T-helper 1 cell treated with Interleukin-12 subunit alpha and Interleukin-12 subunit beta and Interleukin-4 antibody, amounts not matched to agents 30 μg/mL and 1 μg/mL, for 36 hours (primary cell): ENCODE data around the gene PLD6.
A peak's percentile ranks its signal among the peaks of the same experiment; 100 is the strongest.
"Not testable (repeated sequence)": the region's sequence is repeated elsewhere in the genome, so short reads cannot be mapped to it uniquely, and the experiment has no call there.

Experiments used
- H3K27ac Mint-ChIP-seq: one replicate; pipeline ENCODE4 v1.8.0; 2021; ENCODE audit warnings: mild to moderate bottlenecking, mixed read lengths
- H3K27me3 Mint-ChIP-seq: one replicate; pipeline ENCODE4 v1.8.0; 2021; ENCODE audit warnings: low read depth, mixed read lengths
- H3K36me3 Mint-ChIP-seq: one replicate; pipeline ENCODE4 v1.8.0; 2021; ENCODE audit warnings: low read depth, mixed read lengths
- H3K4me1 Mint-ChIP-seq: one replicate; pipeline ENCODE4 v1.8.0; 2021; ENCODE audit warnings: low read depth, mixed read lengths
- H3K4me3 Mint-ChIP-seq: one replicate; pipeline ENCODE4 v1.8.0; 2021; ENCODE audit warnings: mild to moderate bottlenecking, moderate library complexity, mixed read lengths
- H3K9me3 Mint-ChIP-seq: one replicate; pipeline ENCODE4 v1.8.0; 2021; ENCODE audit warnings: mixed read lengths

PLD6 gene

DNA sequence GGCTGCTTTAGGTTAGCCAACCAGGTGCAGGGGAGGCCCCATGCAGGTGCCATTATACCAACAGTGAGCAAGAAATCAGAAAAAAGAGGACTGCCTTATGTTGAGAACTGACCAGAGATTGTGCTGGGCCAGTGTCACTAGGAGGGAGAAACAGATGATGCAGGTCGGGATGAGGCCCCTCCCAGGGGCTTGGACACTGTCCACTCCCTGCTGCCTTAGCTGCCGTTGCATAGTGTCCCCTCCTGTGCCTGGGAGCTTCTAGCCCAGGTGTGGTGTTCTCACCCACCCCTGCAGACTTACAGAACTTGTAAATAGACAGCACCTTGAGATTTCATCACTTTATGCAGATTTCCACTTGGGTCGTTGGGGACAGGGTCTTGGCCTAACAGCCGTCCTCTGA, 36.7 kb downstream of the PLD6 start:
- no peaks in the 10 kb centered on the region for H3K9me3 Mint-ChIP-seq
- no peak overlapping the region for H3K4me3 Mint-ChIP-seq
- H3K4me1 Mint-ChIP-seq, result peaks cover 35% of the 10 kb centered on the region
- H3K36me3 Mint-ChIP-seq, result peaks cover 45% of the 10 kb centered on the region
- no peak overlapping the region for H3K27ac Mint-ChIP-seq
- no peaks in the 10 kb centered on the region for H3K27me3 Mint-ChIP-seq

DNA sequence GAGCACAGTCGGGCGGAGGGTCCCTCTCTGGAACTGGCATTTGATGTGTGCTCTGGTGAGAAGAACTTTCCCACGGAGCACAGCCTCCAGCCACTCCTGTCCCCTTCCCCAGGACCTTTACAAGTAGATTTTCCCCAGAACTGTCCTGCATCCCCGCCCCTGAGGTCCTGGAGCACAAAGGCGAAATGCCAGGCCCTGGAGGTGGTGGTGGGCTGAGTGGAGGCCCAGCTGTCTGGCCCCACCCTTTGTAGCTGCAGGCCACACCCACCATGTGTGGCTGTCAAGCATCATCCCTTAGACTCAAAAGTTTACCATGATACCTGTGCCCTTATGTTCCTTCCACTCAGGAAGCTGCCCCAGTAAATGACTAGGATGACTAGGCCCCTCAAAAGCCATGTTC, 37.7 kb downstream of the PLD6 start:
- no peaks in the 10 kb centered on the region for H3K27me3 Mint-ChIP-seq
- no peak overlapping the region for H3K27ac Mint-ChIP-seq
- H3K4me3 Mint-ChIP-seq, result no peak overlapping the region
- no peaks in the 10 kb centered on the region for H3K9me3 Mint-ChIP-seq
- peaks cover 39% of the 10 kb centered on the region for H3K36me3 Mint-ChIP-seq
- H3K4me1 Mint-ChIP-seq, result peaks cover 32% of the 10 kb centered on the region

DNA sequence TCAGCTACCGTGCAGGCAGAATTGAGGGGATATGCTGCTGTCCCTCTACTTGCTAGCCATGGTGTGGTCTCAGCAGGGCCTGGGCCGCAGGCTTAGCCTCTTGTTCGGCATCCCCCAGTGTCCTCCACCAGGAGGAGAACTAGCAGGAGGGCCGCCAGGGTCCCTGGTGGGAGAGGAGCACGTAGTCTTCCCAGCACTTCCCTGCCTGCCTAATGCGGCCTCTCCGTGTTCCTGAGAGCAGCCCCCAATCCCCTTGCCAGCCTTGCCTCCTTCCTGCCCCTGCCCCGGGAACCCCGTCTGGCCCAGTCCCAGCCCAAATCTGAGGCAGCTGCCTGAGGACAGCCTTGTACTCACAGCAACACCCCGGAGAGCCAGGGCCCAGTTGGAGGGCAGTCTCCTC, 38.1 kb downstream of the PLD6 start:
- Mint-ChIP-seq H3K4me3 (no peak overlapping the region), H3K27ac (no peak overlapping the region), H3K9me3 (no peaks in the 10 kb centered on the region), H3K27me3 (no peaks in the 10 kb centered on the region), H3K4me1 (peaks cover 28% of the 10 kb centered on the region), H3K36me3 (peaks cover 39% of the 10 kb centered on the region)

GRCh38 chr17:17167356-17167755, 38.8 kb downstream of the PLD6 start:
- no peaks in the 10 kb centered on the region for H3K9me3 Mint-ChIP-seq
- no peaks in the 10 kb centered on the region for H3K27me3 Mint-ChIP-seq
- peaks cover 34% of the 10 kb centered on the region for H3K36me3 Mint-ChIP-seq
- H3K27ac Mint-ChIP-seq, result peak overlapping the region; percentile 14
- H3K4me1 Mint-ChIP-seq, result peaks cover 22% of the 10 kb centered on the region
- no peak overlapping the region for H3K4me3 Mint-ChIP-seq

GRCh38 chr17:17166446-17166845, 39.7 kb downstream of the PLD6 start:
- Mint-ChIP-seq H3K9me3 (no peaks in the 10 kb centered on the region), H3K27me3 (no peaks in the 10 kb centered on the region), H3K4me3 (no peak overlapping the region), H3K27ac (no peak overlapping the region), H3K4me1 (peaks cover 19% of the 10 kb centered on the region), H3K36me3 (peaks cover 32% of the 10 kb centered on the region)

GRCh38 chr17:17165666-17166308, 40.3 kb downstream of the PLD6 start:
- Mint-ChIP-seq H3K4me1 (peaks cover 12% of the 10 kb centered on the region), H3K27ac (no peak overlapping the region), H3K4me3 (no peak overlapping the region), H3K9me3 (no peaks in the 10 kb centered on the region), H3K27me3 (no peaks in the 10 kb centered on the region), H3K36me3 (peaks cover 32% of the 10 kb centered on the region)

DNA sequence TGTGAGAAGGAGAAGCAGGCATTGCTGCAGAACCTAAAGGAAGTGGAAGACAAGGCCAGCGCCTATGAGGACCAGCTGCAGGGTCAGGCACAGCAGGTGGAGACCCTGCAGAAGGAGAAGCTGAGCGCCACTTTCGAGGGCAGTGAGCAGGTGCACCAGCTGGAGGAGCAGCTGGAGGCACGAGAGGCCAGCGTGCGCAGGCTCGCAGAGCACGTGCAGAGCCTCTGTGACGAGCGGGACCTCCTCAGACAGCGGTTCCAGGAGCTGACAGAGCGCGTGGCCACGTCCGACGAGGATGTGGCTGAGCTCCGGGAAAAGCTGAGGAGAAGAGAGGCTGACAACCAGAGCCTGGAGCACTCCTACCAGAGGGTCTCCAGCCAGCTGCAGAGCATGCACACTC, 41.5 kb downstream of the PLD6 start:
- no peaks in the 10 kb centered on the region for H3K27me3 Mint-ChIP-seq
- H3K27ac Mint-ChIP-seq, result no peak overlapping the region
- no peak overlapping the region for H3K4me3 Mint-ChIP-seq
- peaks cover 10% of the 10 kb centered on the region for H3K4me1 Mint-ChIP-seq
- no peaks in the 10 kb centered on the region for H3K9me3 Mint-ChIP-seq
- peaks cover 31% of the 10 kb centered on the region for H3K36me3 Mint-ChIP-seq

DNA sequence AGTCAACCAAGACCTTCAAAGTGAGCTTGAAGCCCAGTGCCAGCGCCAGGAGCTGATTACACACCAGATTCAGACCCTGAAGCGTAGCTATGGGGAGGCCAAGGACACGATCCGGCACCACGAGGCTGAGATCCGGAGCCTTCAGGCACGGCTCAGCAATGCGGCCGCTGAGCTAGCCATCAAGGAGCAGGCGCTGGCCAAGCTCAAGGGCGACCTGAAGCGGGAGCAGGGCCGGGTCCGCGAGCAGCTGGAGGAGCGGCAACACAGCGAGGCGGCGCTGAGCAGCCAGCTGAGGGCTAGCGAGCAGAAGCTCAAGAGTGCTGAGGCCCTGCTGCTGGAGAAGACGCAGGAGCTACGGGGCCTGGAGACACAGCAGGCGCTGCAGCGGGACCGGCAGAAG, 42.0 kb downstream of the PLD6 start:
- H3K27me3 Mint-ChIP-seq, result no peaks in the 10 kb centered on the region
- no peak overlapping the region for H3K4me3 Mint-ChIP-seq
- no peak overlapping the region for H3K27ac Mint-ChIP-seq
- peaks cover 35% of the 10 kb centered on the region for H3K36me3 Mint-ChIP-seq
- H3K9me3 Mint-ChIP-seq, result no peaks in the 10 kb centered on the region
- H3K4me1 Mint-ChIP-seq, result peaks cover 10% of the 10 kb centered on the region

DNA sequence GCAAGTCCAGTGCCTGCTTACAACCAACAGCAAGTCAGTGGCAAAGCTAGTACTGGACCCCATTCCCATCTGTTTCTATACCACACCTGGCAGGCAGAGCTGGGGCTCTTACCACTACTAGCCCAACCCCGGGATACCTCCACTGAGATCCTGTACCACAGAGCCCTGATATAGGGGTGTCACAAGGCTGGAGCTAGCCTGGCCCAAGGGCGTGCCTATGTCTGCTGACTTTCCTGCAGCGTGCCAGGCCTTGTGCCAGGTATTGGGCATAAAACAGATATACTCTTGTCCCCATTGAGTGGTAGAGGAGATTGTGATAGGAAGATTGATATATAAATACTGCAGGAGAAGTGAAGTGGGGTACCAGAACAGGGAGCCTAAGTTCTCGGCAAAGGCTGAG, 44.4 kb downstream of the PLD6 start:
- no peak overlapping the region for H3K27ac Mint-ChIP-seq

DNA sequence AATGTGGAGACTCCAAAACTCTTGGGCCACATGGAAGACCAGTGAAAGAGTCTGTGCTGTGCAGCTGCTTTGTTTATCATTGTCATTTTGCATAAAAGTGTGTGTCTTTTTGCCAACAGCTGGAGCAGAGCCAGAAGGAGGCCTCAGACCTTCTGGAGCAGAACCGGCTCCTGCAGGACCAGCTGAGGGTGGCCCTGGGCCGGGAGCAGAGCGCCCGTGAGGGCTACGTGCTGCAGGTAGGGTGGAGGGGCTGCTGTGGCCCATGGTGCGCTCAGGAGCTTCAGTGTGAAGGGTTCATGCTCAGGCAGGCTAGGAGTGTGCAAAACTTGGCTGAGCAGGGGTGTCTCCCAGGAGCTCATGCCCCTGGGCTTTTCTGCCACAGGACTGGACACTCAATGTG, 45.0 kb downstream of the PLD6 start:
- Mint-ChIP-seq H3K27me3 (no peaks in the 10 kb centered on the region), H3K27ac (no peak overlapping the region), H3K36me3 (peaks cover 30% of the 10 kb centered on the region), H3K4me3 (no peak overlapping the region), H3K4me1 (no peaks in the 10 kb centered on the region), H3K9me3 (no peaks in the 10 kb centered on the region)

More for the DNA sequence above, 44.4 kb downstream of the PLD6 start:
- H3K27me3 Mint-ChIP-seq, result no peaks in the 10 kb centered on the region
- H3K9me3 Mint-ChIP-seq, result no peaks in the 10 kb centered on the region
- no peaks in the 10 kb centered on the region for H3K4me1 Mint-ChIP-seq
- peaks cover 31% of the 10 kb centered on the region for H3K36me3 Mint-ChIP-seq
- H3K4me3 Mint-ChIP-seq, result no peak overlapping the region

DNA sequence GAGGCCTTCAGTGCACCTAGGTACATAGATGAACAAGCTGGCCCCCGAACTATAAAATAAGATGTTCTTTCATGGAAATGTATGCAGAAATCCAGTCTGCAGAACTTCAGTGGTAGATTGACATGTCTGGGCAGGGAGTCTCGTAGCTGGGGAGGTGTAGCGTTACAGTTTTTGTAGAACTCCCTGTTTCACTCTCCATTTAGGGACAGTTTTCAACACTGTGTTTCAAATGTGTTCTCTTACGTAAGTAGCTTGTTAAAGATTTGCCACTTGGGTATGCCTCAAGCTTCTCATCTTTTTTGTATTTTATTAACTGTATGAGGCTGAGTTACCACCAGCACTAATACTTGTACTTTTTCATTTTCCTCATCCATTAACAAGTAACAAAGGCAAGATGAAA, 46.6 kb downstream of the PLD6 start:
- peaks cover 30% of the 10 kb centered on the region for H3K36me3 Mint-ChIP-seq

GRCh38 chr17:17158506-17158905, 47.6 kb downstream of the PLD6 start:
- Mint-ChIP-seq H3K36me3 (peaks cover 41% of the 10 kb centered on the region), H3K4me1 (peaks cover 17% of the 10 kb centered on the region)
- H3K27me3 Mint-ChIP-seq, H3K4me3 Mint-ChIP-seq, H3K27ac Mint-ChIP-seq, H3K9me3 Mint-ChIP-seq: not testable (repeated sequence)

More for the DNA sequence above, 46.6 kb downstream of the PLD6 start:
- Mint-ChIP-seq H3K27me3 (no peaks in the 10 kb centered on the region), H3K27ac (no peak overlapping the region), H3K4me1 (peaks cover 9% of the 10 kb centered on the region), H3K4me3 (no peak overlapping the region), H3K9me3 (no peaks in the 10 kb centered on the region)

- peaks cover 48% of the 10 kb centered on the region for H3K36me3 Mint-ChIP-seq
- H3K27me3 Mint-ChIP-seq, result no peaks in the 10 kb centered on the region
- H3K9me3 Mint-ChIP-seq, result no peaks in the 10 kb centered on the region
- peaks cover 23% of the 10 kb centered on the region for H3K4me1 Mint-ChIP-seq
- no peak overlapping the region for H3K27ac Mint-ChIP-seq
- no peak overlapping the region for H3K4me3 Mint-ChIP-seq
Measured at GRCh38 chr17:17157041-17157440, 49.1 kb downstream of the PLD6 start.

DNA sequence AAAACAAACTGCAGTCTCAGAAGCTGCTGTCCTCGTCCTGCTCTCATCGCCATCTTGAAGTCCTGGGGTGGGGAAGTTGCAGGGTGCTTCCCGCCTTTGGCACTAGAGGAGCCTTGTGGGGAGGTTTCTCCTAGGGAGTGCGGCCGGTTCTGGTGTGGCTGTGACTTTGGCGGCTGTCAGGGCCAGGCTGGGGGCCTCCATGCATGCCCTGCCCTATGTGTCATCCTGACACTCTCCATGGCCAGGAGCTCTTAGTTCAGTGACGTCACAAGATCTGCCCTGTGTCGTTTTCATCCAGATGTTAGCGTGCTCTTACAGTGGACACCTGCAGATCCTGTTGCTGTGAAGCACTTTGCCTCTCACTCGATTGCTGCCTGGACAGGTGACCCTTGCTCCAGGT, 49.6 kb downstream of the PLD6 start:
- peaks cover 46% of the 10 kb centered on the region for H3K36me3 Mint-ChIP-seq
- peaks cover 23% of the 10 kb centered on the region for H3K4me1 Mint-ChIP-seq
- no peak overlapping the region for H3K27ac Mint-ChIP-seq
- no peaks in the 10 kb centered on the region for H3K27me3 Mint-ChIP-seq
- H3K4me3 Mint-ChIP-seq, result no peak overlapping the region
- H3K9me3 Mint-ChIP-seq, result no peaks in the 10 kb centered on the region

DNA sequence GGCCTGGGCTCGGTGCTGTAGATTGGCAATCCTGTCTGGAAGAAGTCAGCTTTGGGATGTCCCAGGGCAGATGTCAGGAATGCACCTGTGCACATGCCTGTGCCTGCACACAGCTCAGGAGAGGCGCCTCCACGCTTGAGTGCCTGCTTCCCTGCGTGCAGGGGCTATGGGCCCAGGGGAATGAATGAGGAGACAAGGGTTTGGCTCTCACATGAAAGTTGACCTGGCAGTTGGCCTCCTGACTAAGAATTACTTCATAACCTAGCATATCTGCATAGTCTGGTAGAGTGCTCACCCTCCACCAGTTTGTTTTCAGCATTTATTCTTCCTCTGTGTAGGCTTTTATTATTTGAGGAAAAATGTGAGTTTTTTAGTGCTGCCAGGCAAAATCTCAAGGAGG, 50.0 kb downstream of the PLD6 start:
- no peak overlapping the region for H3K4me3 Mint-ChIP-seq
- peaks cover 25% of the 10 kb centered on the region for H3K4me1 Mint-ChIP-seq
- H3K27ac Mint-ChIP-seq, result no peak overlapping the region
- H3K36me3 Mint-ChIP-seq, result peaks cover 48% of the 10 kb centered on the region
- H3K27me3 Mint-ChIP-seq, result no peaks in the 10 kb centered on the region
- H3K9me3 Mint-ChIP-seq, result no peaks in the 10 kb centered on the region

DNA sequence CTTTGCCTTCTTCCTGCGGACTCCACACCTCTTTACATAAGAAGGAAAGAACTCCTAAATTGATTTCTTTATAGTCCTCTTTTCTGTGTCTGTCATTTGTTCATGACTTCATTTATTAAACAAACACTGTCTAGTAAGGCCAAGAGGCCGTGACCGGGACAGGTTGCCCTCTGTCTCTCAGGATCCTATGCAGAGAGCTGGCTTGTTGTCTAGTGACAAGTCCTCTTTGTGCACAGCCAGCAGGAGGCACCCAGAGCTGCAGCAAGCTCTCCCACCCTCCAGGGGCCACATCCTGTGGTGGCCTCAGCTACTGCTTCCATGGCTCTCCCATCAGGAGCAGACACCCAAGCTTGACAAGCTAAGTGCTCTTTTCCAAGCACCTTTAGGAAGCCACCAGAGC, 50.6 kb downstream of the PLD6 start:
- no peaks in the 10 kb centered on the region for H3K9me3 Mint-ChIP-seq
- H3K27me3 Mint-ChIP-seq, result no peaks in the 10 kb centered on the region
- peak overlapping the region; percentile 62 for H3K27ac Mint-ChIP-seq
- peaks cover 26% of the 10 kb centered on the region for H3K4me1 Mint-ChIP-seq
- H3K36me3 Mint-ChIP-seq, result peaks cover 47% of the 10 kb centered on the region
- H3K4me3 Mint-ChIP-seq, result no peak overlapping the region
